GM21360 (cell line): ENCODE results near the gene OSBPL5.

ENCODE experiments used
- ATAC-seq: cut with Tn5 transposase; IDR thresholded peaks from one replicate; pipeline ENCODE4 v1.9.1; 2021; ENCODE audit warnings: mild to moderate bottlenecking, moderate library complexity; ENCODE audit not compliant: unreplicated experiment

Gene OSBPL5

GRCh38 chr11:3164138-3164551, 965 bp downstream of the OSBPL5 start:
- ATAC-seq, result no peak

DNA sequence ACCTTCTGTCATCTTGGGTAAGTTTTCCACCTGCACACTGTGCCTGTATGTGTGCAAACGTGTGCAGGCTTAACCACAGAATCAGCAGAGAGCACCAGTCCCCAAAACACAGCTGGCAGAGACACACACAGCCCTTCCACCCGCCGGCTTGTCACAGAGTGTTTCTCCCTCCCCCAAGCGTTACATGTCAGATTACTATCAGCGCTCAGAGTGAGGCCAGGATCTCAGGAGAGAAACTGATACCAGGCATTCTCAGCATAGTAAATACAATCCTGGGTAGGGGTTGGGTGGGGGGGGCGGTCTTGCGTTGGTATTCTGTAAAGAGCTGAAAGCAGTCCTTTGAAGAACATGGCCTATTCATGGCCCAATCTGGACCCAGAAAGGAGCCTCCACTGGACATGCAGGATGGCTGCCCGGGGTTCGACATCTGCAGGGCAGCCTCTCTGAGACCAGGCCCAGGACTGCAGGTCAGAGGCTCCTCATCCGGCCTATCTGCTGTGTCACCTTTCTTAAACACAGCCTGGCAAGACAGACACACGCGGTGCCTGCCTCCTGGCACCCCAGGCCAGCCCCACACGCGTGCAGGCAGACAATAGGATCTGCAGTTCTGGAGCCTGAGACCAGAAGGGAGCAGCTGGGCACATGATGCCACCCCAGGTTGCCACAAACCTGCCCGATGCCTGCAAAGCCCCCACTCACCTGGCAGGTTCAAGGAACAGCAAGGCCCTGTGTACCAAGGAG, 1.7 kb downstream of the OSBPL5 start:
- ATAC-seq, result no peak

DNA sequence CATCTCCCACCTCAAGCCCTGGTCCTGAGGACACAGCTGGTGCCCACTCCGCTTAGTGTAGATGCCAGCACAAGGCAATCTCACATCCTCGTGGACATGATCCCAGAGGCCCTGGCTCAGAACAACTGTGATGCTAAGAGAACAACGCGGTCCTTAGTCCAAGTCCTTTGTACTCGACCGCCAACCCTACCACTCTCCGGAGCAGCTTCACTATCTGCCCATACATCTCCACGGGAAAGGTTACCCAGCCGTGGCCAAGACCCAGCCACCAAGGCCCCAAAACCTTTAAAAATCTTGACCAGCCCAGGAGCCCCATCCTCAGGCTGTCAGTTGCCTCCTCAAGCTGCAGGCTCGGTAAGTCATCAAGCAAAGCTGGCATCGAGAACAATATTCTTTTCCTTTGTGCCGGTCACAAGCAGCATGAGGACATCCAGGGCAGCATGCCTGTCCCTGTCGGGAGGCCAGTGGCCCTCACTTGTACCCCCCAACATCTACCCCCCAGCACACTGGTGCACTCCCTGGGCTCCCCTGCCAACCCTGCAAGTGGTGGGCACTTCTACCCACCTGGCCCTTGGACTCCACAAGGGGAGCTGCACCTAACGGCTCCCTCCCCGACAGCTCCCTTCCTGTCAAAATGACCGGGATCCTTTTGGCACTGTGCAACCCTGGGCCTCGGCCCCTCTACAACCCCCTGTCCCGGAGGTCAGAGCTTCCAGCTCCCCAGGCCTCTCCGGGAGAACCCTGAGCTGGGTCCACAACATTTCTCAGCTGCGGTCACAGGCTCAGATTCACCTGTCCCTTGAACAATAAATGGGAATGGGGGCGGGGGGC, 2.5 kb downstream of the OSBPL5 start:
- no peak for ATAC-seq

DNA sequence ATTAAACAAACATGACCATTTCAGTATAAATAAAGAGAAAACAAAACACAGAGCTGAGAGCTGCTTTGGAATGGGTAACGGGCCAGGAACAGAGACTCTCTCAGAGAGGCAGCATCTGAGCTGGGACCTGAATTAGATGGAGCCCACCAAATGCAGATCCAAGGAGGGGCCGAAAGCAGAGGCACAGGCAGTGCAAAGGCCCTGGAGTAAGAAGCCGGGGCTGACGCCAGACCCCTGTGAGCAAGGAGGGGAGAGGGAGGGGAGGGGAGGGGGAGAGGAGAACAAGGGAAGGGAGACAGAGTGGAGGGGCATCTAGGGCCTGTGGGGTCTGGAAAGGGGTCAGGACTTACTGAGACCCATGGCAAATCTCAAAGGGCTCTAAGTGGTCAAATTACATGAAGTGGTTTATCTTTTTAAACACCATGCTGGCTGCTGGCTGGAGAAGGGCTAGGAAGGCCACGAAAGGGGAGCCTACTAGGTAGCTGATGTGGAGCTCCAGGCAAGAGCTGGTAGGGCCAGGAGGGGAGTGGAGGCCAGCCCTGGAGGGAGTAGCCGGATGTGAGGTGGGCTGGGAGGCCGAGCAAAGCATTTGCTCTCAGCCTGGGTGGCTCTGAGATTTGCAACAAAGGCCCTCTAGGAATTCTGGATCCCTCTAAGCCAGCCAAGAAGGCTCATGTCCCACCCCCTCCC, 3.2 kb downstream of the OSBPL5 start:
- no peak for ATAC-seq

- no peak for ATAC-seq
These were observed 3.8 kb downstream of the OSBPL5 start for GRCh38 chr11:3161309-3161708.

DNA sequence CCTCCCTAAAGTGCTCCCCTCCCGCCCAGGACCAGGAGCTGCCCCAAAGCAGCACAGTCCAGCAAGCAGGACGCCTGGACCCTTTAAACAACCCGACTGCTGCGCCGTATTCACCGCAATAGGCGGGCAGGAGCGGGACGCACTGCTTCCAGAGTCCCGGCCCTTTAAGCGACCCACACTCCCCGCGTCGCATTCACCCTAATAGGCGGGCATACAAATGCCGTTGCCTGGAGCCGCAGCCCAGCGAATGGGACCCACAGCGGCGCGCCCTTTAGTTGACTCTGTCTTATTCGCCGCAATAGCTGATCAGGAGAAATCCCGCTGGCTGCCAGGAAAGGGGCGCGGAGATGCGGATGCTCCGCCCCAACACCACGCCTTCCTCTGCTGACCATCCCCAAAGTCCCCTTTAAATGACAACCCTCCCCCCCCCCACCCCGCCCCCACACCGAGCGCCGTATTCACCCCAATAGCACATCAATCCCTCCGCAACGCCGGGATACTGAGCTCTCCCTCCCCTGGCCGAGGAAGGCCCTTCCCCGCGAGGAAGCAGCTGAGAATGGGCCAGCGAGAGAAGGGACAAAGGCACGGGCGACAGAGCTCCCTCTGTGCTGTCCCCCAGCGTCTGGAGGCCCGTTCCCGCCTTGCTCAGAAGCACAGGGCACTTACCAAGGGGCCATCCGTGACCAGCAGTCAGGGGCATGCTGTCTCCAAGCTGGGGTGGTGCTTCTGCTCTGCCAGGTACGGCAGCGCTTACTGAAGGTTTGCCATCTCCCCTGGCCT, 4.7 kb downstream of the OSBPL5 start:
- ATAC-seq, result no peak

GRCh38 chr11:3159296-3160190, 5.6 kb downstream of the OSBPL5 start:
- ATAC-seq, result no peak

GRCh38 chr11:3158821-3159220, 6.3 kb downstream of the OSBPL5 start:
- no peak for ATAC-seq

GRCh38 chr11:3158131-3158591, 6.9 kb downstream of the OSBPL5 start:
- no peak for ATAC-seq

GRCh38 chr11:3157381-3158130, 7.6 kb downstream of the OSBPL5 start:
- no peak for ATAC-seq

GRCh38 chr11:3156661-3157311, 8.3 kb downstream of the OSBPL5 start:
- no peak for ATAC-seq

DNA sequence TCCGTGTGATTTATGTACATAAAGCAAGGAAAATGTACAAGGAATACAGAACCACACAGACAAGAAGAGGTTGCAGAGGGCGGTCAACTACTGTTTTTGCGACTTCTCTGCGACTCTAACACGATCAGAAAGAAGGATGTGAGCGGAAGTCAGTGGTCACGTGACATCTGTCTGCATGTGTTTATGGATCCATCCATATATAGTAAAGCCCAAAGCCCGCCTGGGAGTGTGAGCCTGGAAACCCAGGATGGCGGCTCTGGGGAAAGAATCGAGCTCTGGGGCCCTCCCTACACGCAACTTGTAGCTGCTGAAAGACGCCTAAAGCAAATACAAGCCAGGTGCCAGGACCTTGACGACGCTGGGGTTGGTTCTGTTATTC, 8.8 kb downstream of the OSBPL5 start:
- no peak for ATAC-seq

DNA sequence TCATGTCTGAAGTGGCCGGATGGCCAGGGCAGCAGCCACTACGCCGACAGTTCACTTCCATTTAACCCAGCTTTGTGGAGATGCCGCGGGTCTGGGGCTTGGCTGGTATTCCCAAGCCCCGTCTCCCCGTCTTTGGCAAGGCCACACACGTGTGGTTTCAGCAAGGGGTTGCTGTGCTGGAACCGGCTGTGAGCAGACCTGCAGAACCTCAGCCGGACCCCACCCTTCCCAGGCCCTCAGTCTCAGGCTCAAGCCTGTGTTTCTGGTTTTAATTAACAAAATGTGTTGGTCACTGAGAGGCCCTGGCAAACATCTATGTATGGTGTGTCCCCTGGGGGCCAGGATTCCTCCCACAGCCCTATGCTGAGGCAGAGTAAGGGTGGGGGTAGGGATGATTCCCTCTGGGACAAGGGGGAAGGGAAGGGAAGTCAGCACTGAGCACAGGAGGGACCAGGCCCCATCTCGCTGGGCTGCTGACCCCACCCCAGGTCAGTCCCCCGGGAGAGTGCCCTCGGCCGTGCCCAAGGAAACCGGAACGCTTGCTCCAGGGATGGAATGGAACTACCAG, 9.3 kb downstream of the OSBPL5 start:
- ATAC-seq, result no peak

DNA sequence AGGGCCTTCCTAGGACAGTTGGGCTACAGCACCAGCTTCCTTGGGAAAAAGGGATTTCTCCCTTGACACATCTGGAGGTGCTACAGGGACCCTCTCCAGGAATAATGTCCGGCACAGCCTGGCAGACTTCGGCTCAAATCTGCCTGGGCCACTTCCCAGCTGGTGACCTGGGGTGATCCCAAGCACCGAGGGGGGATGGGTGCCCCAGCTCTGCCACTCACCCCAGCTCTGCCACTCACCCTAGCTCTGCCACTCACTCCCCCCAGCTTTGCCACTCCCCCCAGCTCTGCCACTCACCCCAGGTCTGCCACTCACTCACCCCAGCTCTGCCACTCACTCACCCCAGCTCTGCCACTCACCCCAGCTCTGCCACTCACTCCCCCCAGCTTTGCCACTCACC, 9.9 kb downstream of the OSBPL5 start:
- ATAC-seq, result no peak

GRCh38 chr11:3154001-3154599, 11.0 kb downstream of the OSBPL5 start:
- ATAC-seq, result no peak

- no peak for ATAC-seq
These were observed 11.7 kb downstream of the OSBPL5 start for GRCh38 chr11:3153291-3153861.

GRCh38 chr11:3152471-3153110, 12.5 kb downstream of the OSBPL5 start:
- ATAC-seq, result no peak
